DMS 273 (cell line): ENCODE data around the gene SEL1L3.
"Not testable (repeated sequence)": the region's sequence is repeated elsewhere in the genome, so short reads cannot be mapped to it uniquely, and the experiment has no call there.

ENCODE experiments used
- DNase-seq: peaks from one replicate; lab custom pipeline; 2025; ENCODE audit not compliant: unreplicated experiment; lab: John Stamatoyannopoulos, UW

The SEL1L3 gene

GRCh38 chr4:25879991-25880651 lies 17.3 kb upstream of the SEL1L3 start:
- no peak for DNase-seq

- no peak for DNase-seq
These were observed 16.8 kb upstream of the SEL1L3 start for GRCh38 chr4:25879587-25879986.

DNA sequence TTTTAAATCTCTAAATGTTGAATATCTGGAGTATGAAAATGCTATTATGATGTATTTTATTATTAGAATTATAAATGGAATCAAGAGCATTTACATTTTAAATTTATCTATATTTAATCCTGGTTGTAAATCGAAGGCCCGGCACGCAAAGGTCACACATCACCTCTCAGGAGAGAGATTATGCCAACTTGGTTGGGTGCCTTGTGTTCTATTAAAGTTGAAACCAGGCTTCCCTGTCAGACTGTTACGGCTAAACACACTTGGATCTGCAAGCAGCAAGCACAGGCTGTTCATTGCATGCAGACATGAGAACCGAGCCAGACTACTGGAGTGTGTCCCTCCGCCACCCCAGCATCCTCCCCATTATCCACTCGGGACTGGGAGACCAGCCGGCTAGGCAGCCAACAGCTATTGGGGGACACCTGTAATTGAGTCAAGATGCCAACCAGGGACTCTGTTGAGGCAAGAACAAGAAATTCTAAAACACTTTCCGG lies 16.4 kb upstream of the SEL1L3 start:
- DNase-seq: no peak

- DNase-seq: no peak
These were observed 15.9 kb upstream of the SEL1L3 start for GRCh38 chr4:25878676-25879075.

DNA sequence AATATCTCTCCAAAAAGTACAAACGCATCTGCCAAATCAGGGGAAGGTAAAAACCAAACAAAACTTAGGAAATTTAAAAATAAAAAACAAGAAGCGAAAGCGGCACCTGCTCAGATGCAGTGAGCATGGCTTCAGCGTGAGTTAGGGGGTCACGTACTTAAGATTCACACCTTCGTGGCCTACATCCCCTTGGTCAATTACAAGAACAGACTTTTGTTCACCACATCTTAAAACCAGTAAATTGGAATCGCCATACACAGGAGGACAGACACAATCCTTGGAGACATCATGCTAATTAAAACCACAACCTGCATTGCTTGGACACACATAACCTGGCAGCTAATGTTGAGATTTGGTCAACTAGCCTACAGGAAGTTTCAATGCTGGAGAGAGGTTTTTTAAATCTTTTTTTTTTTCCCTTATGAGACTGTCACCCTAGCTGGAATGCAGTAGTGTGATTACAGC lies 12.5 kb upstream of the SEL1L3 start:
- no peak for DNase-seq

GRCh38 chr4:25874655-25875054 lies 11.9 kb upstream of the SEL1L3 start:
- no peak for DNase-seq

DNA sequence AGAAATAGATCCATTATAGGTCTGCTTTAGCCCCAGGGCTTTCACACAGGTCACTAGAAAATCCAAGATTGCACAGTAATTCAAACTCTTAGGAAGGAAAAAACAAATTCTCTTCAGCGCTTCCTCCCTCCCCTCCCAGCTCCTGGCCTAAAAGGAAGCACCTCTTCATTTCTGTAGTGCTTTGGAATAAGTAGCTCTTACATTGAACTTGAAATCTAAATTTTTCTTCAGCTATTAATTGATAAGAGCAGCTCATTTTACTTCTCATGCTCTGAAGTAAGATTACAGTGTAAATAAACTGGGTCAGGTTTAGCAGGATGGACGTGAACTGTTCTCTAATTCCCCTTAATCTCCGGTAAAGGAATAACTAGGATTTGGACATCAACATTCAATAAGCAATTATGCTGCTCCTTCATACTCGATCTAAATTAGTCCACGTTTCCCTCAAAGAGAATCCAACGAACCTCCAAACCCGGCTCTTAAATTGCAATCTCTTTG lies 10.9 kb upstream of the SEL1L3 start:
- no peak for DNase-seq

DNA sequence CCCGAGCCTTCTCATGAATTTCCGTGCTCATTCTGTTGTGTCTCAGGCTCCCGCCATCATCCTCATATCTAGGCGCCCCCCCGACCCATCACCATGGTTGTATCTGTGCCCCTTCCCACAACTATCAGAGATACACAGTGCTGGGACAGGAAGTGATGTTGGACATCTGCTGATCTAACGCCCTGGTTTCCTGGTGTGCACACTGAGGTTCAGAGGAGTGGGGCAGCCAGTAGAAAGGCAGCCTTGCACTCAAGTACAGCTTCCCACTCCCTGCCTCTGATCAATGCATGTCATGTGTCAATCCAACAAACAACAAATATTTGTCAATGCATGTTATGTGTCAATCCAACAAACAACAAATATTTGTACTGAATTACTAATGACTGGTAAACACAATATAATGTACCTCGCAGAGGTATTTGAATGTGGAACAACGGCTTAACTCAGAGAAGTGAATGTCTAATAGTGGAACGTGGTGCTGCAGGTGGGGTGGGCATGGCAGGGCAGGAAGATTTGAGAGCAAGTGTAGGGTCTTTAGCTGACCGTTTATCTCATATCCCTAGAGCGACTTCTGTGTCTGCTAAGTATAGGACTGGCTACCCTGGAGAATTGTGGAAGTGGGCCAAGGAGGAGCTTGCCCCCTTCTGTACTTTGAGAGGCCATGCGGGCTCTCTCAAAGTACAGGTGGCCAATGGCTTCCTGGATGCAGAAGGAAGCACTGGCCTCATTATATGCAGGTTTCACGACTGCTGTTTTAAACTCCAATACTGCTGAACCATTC lies 10.3 kb upstream of the SEL1L3 start:
- DNase-seq: no peak

DNA sequence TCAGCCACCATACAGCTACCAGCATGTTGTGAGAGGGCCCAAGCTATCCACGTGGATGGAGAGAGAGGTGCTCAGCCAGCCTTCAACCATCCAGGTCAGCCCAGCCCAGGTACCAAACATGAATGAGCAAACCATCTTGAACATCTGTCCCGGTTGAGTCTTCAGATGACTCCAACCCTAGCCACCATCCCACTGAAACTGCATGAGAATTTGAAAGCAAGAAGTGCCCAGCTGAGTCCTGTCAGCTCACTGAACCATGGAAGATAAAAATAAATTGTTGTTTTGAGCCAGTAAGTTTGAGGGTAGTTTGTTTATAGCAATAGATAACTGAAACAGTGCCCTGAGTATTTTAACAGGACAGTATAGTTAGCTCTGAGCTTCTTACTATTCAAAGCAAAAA lies 7.3 kb upstream of the SEL1L3 start:
- no peak for DNase-seq

DNA sequence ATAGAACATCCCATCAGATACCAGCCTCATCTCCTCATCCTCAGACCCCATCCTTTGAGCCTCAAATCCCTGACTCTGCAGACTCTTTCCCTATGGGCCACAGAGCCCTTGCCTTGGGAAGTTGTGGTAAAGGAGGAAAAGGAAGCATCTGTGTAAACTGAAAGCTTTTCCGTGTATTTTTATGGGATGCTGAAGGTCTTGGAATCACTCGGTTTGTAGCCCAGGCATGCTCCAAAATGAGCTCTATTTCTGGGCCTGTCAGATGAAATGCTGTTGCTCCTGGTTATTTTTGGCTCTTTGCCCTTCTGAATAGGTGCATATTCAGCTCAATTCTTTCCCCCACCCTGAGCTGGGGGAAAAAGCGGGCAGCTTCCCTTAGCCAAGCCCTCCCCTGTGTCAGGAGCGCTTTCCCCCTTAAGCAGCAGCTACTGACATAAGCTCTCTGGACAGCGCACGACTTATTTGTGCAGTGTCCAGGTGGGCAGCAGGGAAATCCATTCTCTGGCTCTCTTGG lies 5.0 kb upstream of the SEL1L3 start:
- no peak for DNase-seq

GRCh38 chr4:25866401-25866800 lies 3.6 kb upstream of the SEL1L3 start:
- not testable (repeated sequence) for DNase-seq

DNA sequence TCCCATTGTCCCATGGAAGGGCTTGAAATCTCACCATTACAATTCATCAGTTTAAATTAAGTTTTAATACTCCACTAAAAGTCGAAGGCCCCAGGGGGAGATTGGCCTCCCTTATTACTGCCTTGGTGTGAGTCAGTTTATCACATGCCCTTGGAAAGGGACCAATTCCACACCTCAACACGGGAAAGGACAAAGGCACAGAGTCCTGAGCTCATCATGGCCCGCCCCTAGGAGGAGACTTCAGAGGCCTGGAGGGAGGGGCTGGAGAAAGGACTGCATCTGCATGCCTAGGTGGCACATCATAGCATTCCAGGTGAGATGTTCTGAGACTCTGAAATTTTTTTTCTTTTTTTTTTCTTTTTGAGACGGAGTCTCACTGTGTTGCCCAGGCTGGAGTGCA lies 2.8 kb upstream of the SEL1L3 start:
- peak; percentile 7 for DNase-seq

- DNase-seq: no peak
These were observed 1.1 kb upstream of the SEL1L3 start for GRCh38 chr4:25863831-25864418.

DNA sequence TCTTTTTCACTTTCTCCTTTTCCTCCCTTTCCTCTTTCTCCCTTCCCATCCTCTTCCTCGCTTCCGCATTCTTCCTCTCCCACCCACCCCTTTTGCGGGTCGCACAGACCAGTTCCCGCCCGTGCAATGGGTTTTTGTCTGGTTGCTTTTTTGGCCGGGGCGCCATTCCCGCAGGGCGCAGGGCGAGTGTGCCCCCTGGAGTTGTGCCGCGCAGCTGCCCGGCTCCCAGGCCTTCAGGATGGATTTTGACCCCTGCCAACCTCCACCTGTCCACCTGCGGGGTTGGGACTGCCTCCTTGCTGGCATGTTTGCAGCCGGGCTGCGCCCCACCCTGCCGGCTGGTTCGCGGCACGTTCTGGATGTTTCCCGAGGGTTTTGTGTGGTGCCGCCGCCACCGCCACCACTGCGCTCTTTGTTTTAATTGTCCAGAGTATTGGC lies 578 bp upstream of the SEL1L3 start:
- no peak for DNase-seq

- DNase-seq: peak; percentile 40
These were observed 807 bp downstream of the SEL1L3 start for GRCh38 chr4:25861951-25862410.

DNA sequence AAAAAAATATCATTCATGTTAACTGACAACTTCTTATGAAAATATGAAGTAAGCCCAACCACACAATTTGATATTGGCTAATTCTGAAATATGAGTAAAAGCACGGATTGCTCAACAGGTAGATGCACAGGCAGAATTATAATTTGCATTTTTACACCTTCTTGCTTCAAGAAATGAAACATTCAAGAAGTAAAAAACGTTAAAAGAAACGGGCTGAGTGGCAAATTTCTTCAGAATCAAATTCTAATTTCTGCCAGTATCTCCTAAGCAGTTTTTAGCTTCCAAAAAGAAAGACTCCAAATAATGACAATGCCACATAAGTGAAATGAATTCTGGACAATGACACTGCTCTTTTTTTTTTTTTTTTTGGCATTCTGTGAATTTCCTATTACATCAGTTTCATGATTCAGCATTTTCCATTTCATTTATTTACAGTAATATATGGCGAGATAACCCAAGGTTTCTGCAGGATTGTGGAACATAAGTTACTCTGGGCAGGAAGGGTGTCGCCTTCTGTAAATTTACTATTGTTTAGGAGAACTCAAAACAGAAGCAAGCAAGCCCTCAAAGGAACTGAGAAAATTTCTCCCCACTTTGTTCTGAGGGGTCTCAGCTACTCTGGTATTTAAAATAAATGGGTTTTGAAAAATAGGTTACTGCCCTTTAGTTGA lies 1.4 kb downstream of the SEL1L3 start:
- no peak for DNase-seq

GRCh38 chr4:25860586-25861279 lies 2.1 kb downstream of the SEL1L3 start:
- DNase-seq: no peak

- DNase-seq: no peak
These were observed 3.2 kb downstream of the SEL1L3 start for GRCh38 chr4:25859429-25860148.

GRCh38 chr4:25857851-25858400 lies 4.9 kb downstream of the SEL1L3 start:
- DNase-seq: no peak
